IPS-18c (cell line): ENCODE results near the gene APH1A.
"Not testable (repeated sequence)": the region's sequence is repeated elsewhere in the genome, so short reads cannot be mapped to it uniquely, and the experiment has no call there.

ENCODE experiments used
- H3K4me3 ChIP-seq: 2 replicates; pipeline ENCODE4 v1.7.0; 2013; ENCODE audit warnings: low read depth, mild to moderate bottlenecking, low read length, moderate library complexity; ENCODE audit not compliant: insufficient read depth
- H3K9me3 ChIP-seq: one replicate; pipeline ENCODE4 v1.6.1; 2013; ENCODE audit warnings: mild to moderate bottlenecking, low read length, moderate library complexity; ENCODE audit not compliant: control insufficient read depth, insufficient read depth

APH1A gene

DNA sequence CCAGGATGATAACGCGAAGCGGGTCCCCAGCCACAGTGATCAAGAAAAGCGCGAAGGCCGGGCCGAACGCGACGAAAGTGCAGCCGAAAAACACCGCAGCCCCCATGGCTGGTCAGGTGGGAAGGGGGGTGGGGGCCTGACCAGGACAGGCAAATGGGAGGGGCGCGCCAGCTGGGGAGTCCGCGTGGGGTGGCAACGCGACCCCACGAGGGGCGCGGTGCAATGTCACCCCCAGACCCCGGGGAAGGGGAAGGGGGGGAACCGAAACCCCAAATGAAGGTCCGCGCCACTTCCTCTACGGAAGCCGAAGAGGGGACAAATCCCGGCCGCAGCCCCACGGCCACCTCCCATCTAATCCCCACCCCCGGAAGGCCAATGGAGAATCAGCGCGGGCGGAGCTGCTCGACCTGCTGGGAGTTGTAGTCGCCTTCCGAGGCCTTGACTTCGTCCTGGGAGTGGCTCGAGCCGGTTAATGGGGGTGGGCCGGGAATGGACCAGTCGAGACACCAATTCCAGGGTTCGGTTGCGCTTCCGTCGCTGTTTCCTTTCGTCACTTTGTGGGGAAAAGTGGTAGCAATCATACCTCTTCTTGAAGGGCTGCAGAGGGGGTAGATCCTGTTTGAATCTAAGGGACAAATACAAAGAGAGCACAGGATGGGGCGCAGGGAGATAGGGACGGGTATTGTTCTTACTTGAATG, at the start of gene APH1A:
APH1A (minus strand) TSS at position 312 of the 699 bp plus-strand sequence; CDS start at position 106, 206 bp downstream.
- Histone ChIP-seq H3K9me3 (no peaks in the 10 kb centered on the region), H3K4me3 (peak within 1 kb of the TSS; percentile 98)

- not testable (repeated sequence) for H3K9me3 ChIP-seq, H3K4me3 ChIP-seq
Observed at GRCh38 chr1:150314691-150315090, 45.9 kb upstream of the APH1A start.

DNA sequence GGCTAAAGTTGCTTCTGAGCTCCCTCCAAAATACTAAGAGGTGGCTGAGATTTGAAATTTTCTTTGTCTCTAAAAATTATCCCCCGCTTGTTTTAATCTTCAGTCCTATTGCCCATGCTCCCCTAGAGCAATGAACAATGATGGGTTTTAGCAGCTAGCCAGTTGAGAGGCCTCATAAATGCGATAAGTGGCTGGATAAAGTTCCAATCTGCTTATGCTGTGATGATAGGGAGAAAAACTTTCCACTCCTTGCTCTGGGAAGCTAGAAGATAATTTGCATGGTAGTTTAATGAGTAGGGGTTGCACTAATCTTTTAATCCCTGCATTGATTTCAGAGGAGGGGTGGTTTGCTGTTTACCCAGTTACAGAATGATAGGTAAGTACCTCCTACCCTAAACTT, 42.9 kb upstream of the APH1A start:
- Histone ChIP-seq H3K9me3 (no peaks in the 10 kb centered on the region), H3K4me3 (no peak overlapping the region)

GRCh38 chr1:150309758-150310508, 41.1 kb upstream of the APH1A start:
- no peak overlapping the region for H3K4me3 ChIP-seq
- H3K9me3 ChIP-seq = no peaks in the 10 kb centered on the region

DNA sequence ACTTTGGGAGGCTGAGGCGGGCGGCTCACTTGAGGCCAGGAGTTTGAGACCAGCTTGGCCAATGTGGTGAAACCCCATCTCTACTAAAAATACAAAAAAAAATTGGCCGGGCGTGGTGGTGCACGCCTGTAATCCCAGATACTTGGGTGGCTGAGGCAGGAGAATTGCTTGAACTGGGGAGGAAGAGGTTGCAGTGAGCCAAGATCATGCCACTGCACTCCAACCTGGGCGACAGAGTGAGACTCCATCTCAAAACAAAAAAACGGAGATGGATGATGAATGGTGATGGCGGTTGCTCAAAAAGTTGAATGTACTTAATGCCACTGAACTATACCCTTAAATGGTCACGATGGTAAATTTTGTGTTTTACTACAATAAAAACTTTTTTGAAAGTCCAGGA, 39.8 kb upstream of the APH1A start:
- H3K4me3 ChIP-seq, H3K9me3 ChIP-seq: not testable (repeated sequence)

DNA sequence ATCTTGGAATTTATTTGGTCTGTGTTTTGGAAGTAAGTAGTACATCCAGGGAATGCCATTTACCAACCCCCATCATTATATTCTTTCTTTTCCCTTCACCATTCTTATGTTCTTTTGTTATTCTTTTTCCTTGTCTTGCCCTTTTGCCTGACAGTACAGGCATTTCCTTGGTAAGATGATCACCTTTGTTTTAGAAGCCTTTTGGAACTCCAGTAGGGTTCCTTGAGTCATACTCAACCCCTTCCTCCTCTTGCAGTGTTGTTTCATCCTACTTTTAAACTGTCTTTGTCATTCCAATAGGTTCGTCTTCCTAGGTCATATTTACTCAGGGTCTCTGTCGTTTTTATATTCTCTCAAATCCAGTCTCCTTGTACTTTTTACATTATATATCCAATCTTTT, 34.1 kb upstream of the APH1A start:
- Histone ChIP-seq H3K9me3 (peaks cover 2% of the 10 kb centered on the region), H3K4me3 (0 out of 2 replicates have a peak overlapping the region, but pooled peaks have one; percentile 16)

DNA sequence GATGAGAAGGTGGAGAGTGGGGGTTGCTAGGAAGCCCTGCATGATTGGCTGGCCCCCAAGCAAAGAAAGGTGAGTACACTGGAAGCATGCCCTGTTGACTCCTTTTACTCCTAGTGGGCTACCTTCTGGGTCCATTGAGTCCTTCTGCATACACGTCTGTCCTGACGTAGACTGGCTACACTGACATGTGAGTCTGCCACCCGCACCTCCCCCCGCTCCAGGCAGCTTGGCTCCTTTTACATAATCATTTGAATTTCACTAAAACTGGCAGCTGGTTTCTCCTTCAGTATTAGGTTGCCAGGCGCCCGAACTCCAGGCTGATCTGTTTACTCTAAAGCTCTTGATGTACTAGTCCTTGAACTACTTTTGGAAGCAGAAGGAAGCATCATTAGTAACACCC, 33.5 kb upstream of the APH1A start:
- peaks cover 2% of the 10 kb centered on the region for H3K9me3 ChIP-seq
- 0 out of 2 replicates have a peak overlapping the region, but pooled peaks have one; percentile 16 for H3K4me3 ChIP-seq

DNA sequence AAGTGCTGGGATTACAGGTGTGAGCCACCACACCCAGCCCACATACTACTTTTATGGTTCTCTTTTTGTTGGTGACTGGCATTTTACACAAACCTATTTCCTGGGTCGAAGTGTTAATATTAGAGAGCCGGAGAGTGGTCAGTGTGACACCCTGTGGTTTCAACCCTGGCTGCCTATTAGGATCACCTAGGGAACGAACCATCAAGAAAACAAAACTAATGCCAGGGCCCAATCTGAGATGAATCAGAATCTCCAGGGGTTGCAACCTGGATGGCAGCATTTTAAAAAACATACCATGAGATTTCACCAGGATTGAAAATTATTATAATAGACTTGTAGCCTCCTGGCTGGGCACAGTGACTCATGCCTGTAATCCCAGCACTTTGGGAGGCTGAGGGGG, 30.9 kb upstream of the APH1A start:
- H3K9me3 ChIP-seq = peaks cover 2% of the 10 kb centered on the region
- H3K4me3 ChIP-seq = no peak overlapping the region

- Histone ChIP-seq H3K9me3 (peaks cover 2% of the 10 kb centered on the region), H3K4me3 (no peak overlapping the region)
Observed at GRCh38 chr1:150295476-150295875, 26.7 kb upstream of the APH1A start.

GRCh38 chr1:150293433-150294253, 24.8 kb upstream of the APH1A start, which contains the start of gene MRPS21:
Gene MRPS21, plus strand, starts transcription at chr1:150293861. Its CDS starts 506 bp downstream, at chr1:150294367.
- peak within 1 kb of the TSS; percentile 88 for H3K4me3 ChIP-seq
- no peaks in the 10 kb centered on the region for H3K9me3 ChIP-seq

DNA sequence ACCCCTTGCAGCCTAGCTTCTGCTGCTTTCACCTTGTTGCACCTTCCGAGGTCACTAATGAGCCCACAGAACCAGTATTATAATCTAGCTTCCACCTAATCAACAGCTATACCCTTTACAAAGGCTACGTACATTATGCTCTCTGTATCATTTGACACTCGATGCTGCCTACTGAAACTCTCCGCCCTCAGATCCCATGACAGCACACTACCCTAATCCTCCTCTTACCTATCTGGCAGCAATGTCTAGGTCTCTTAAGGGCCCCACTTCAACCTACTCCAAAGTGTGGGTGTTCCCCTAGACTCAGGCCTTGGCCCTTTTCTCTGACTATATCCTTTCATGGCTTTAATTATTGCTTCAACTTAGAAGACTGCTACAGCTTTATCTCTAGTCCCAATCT, 20.0 kb upstream of the APH1A start:
- no peaks in the 10 kb centered on the region for H3K9me3 ChIP-seq
- H3K4me3 ChIP-seq = no peak overlapping the region

DNA sequence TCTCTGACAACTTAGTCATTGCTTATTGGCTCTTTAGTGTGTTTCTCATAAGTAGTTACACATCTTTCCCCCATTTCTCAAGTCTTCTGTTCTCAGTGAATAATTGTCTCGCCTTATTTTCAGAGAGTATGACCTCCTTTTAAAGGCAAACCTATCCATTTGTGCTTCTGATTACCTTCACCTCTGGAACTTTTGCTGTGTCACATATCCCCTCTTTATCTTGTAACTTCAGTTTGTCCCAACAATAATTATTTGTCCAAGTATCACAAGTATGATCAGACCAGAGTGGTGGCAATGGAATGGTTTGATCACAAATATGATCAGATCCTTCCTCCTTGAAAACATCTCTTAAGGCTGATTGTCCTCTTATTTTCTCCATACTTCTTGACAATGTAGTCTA, 19.6 kb upstream of the APH1A start:
- no peak overlapping the region for H3K4me3 ChIP-seq

DNA sequence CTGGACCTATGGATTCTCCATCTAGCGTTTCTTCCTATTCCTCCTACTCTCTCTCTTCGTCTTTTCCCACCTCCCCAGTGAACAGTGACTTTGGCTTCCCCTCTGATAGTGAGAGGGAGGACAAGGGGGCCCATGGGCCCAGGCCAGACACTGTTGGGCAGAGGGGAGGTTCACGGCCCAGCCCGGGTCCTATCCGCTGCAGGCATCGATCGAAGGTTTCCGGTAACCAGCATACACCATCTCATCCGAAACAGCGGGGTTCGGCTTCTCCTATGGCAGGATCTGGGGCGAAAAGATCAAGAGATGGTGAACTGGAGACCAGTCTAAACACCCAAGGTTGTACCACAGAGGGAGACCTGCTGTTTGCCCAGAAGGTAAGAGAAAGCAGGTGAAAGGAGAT, 14.4 kb upstream of the APH1A start:
- H3K9me3 ChIP-seq = no peaks in the 10 kb centered on the region
- peak overlapping the region; percentile 68; the same call in 1 of the 2 replicates for H3K4me3 ChIP-seq

More for the DNA sequence above, 19.6 kb upstream of the APH1A start:
- H3K9me3 ChIP-seq = no peaks in the 10 kb centered on the region

DNA sequence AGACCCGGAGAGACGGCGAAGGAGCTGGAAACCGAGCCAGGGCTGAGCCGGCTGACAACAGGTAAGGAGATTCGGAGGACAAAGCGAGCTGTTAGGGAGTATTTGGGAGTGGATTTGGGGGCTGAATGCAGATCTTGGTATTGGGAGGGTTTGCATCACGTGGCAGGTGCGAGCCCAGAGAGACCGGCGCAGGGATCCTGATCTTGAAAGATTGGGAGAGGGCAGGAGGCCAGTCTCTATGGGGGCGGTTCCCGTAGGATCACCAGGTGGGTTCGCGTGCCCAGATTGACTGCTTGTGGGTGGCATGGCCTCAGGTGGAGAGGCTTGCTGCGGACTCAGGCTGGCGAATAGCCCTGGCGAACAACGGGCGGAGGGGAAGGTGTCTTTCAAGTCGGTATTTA, 13.7 kb upstream of the APH1A start:
- H3K4me3 ChIP-seq = peak overlapping the region; percentile 68
- no peaks in the 10 kb centered on the region for H3K9me3 ChIP-seq

- H3K4me3 ChIP-seq = peak within 1 kb of the TSS; percentile 68
- no peaks in the 10 kb centered on the region for H3K9me3 ChIP-seq
Observed at GRCh38 chr1:150281758-150282557, 13.1 kb upstream of the APH1A start, which contains the start of gene CIART. Gene CIART, plus strand, starts transcription at chr1:150282554. Its CDS starts 714 bp downstream, at chr1:150283268.

- H3K4me3 ChIP-seq = peak overlapping the region; percentile 65
- no peaks in the 10 kb centered on the region for H3K9me3 ChIP-seq
Observed at GRCh38 chr1:150281221-150281757, 12.5 kb upstream of the APH1A start.
